ENCODE results near the gene LRRK1.

LRRK1 gene

GRCh38 chr15:101012326-101013200, 93.4 kb downstream of the LRRK1 start:
- DNase-seq, result no peak

- no peak for DNase-seq
Observed at GRCh38 chr15:101013201-101013550, 94.0 kb downstream of the LRRK1 start.

DNA sequence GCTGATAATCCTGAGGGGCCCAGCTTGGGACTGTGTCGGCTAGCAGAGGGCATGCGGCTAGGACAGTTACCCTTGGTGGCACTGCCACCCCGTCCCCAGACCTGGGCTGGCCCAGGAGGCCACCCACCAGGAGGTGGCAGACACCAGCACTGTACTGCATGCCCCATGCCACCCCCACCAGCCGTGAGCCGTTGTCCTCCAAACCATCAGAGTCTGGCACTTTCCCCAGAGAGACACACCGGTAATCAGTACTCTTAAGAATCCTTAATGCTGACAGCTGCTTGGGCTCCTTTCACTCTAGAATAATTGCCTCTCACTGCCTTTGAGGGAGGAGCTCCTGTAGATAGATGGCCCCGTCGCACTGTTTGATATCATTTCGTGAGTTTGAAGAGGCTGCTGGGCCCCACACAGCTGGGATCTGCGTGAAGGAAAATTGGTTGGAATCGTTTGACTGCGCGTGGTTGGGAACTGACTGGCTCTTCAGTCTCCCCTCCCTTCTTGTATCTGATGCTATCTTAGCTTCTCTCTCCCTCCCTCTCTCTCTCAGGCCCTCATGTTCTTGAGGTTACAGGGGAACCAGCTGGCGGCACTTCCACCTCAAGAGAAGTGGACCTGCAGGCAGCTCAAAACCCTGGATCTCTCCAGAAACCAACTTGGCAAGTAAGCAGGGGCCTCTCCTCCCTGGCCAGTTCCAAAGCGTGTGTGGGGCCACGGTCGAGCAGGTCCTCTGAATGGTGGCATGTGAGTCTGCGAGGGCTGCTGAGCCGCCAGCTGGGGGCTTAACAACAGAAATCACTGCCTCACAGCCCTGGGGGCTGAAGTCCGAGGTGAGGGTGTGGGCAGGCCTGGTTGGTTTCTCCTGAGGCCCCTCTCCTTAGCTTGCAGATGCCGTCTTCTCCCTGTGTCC, 94.9 kb downstream of the LRRK1 start:
- DNase-seq, result no peak

GRCh38 chr15:101014921-101015841, 96.0 kb downstream of the LRRK1 start:
- no peak for DNase-seq

DNA sequence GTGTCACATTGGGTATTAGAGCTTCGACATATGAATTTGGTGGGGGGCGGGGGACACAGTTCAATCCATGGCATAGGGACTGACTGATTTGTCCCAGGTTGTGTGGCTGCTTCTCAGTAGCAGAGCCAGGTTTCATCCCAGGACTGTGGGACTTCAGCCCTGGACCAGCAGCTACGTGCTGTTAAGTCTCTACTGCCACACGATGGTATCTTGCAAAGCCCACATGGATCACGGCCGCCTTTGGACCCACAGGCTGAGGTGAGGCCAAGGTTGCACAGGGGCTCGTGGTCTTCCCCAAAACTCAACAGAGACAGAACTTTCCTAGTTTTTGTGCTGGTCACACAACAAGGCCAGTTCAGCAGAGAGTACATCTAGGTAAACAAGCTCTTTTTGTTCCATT, 97.4 kb downstream of the LRRK1 start:
- no peak for DNase-seq

GRCh38 chr15:101017093-101017754, 98.1 kb downstream of the LRRK1 start:
- no peak for DNase-seq

DNA sequence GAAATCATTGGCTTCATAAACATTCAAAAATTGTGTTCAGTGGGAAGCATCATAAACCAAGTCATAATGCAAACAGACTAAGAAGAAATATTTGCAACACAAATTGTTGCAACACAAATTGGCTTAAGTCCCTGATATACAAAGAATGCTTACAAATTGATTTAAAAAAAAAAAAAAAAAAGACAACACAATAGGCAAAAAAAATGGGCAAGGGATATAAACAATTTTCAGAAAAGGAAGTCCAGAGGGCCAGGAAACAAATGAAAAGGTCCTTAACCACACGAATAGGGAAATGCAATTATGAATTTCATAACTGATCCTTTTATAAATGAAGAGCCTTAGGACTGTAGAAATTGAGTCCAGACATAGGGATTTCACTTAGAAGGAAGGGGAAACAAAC, 98.9 kb downstream of the LRRK1 start:
- DNase-seq, result no peak

DNA sequence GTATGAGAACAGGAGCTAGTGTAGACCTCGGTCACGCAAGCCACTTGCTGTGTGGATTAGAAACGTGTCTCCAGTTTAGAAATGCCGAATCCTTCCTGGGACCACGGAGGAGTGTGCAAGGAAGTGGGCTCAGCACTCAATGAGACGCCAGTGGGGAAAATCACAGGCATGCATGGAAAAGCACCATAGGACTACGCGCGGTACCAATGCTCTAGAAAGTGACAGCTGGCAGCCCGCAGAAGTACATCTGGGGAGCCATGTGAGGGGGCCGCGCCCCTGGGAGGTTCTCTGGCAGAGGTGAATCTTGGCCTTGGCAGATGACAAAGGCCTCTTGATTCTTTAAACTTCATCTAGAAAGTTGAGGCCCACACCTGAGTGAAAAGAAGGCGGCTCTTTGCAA, 99.3 kb downstream of the LRRK1 start:
- DNase-seq, result no peak

- no peak for DNase-seq
Observed at GRCh38 chr15:101019366-101019896, 100.3 kb downstream of the LRRK1 start.

DNA sequence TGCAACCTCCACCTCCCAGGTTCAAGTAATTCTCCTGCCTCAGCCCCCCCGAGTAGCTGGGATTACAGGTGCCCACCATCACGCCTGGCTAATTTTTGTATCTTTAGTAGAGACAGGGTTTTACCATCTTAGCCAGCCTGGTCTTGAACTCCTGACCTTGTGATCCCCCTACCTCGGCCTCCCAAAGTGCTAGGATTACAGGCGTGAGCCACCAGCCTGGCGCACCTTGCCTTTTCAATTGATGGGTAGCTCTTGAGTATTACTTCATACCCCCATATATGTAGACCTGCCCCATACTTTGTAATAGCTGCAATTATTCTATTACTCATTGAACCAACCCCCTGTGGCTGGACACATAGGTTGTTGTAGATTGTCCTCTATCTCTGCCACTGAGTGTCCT, 101.3 kb downstream of the LRRK1 start:
- DNase-seq, result no peak

DNA sequence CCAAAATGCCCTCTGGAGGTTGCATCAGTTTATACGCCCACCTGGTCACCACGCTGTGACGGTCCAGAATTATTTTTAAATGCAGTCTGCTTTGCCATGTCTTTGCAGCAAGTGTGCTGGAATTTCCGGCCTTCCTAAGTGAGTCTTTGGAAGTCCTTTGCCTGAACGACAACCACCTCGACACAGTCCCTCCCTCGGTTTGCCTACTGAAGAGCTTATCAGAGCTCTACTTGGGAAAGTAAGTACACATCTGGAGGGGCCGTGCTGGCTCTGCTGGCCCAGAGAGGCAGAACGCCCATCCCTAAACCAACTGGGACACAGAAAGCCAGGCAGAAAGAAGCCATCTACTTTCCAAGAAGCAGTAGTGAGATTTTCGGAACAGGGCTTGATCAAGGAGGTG, 101.8 kb downstream of the LRRK1 start:
- no peak for DNase-seq

DNA sequence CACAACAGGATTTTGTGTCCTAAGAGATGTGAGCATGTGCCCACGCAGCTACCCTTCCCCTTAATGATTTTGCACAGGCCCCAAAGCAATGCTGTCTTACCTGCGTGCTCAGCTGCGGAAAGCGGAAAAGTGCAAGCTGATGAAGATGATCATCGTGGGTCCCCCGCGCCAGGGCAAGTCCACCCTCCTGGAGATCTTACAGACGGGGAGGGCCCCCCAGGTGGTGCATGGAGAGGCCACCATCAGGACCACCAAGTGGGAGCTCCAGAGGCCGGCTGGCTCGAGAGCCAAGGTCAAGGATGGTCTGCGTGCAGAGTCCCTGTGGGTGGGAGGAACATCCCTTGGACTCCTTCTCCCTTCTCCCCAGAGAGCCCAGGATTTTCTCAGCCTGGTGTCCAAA, 103.1 kb downstream of the LRRK1 start:
- no peak for DNase-seq

GRCh38 chr15:101022876-101023275, 103.7 kb downstream of the LRRK1 start:
- DNase-seq, result no peak

DNA sequence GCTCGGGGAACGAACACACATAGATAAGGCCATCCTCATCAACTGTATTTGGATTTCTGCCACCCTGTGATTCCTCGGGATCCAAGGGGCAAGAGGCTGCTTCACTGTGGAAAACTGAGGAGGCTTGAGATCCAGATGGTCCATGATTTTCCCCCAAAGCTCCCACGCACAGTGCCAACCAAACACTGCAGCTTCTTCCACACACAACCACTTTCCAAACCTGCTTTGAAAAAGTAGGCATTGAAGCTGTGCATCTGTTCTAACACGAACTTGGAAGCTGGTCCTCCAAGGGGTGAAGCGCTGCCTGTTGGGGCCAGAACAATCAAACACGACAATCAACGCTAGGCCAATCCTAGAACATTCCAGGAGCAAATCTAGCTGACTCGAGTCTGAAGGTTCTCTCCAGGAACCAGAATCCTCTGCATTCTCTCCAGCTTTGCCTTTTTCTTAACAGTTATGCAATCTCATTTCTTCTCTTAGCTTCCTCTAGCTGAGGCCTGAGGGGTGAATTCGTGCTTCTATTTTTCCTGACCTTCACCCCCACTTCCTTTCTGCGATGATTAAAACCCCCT, 104.4 kb downstream of the LRRK1 start:
- DNase-seq, result no peak

GRCh38 chr15:101024073-101024695, 105.0 kb downstream of the LRRK1 start:
- DNase-seq, result no peak

DNA sequence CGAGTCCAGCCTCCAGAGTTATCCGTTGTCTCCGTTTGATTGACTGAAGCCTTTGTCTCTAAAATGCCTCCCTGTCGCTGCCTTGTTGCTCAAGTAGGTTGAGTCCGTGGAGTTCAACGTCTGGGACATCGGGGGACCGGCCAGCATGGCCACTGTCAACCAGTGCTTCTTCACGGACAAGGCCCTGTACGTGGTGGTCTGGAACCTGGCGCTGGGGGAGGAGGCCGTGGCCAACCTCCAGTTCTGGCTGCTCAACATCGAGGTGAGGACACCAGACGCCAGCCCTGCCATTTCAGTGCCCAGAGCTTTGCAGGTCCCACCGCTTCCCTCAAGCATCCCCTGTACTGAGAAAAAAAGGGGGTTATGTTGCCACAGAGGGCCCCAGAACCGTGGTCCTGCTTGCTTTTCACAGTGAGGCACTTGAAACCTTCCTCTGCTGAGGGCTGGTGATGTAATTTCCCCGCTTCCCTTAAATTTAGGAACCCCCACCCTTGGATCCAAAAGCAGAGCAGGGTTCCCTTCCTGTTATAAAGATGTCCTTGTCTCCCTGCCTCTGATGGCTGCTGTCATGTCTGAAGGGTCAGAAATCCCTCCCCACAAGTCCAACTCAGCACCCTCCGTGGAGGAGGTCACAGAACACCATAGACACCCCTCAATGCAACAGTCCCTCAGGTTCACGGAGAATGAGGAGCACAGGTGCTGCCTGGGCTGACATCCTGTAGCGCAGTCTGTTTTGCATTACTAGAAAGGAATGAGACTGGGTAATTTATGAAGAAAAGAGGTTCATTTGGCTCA, 105.7 kb downstream of the LRRK1 start:
- no peak for DNase-seq

GRCh38 chr15:101025501-101025885, 106.3 kb downstream of the LRRK1 start:
- no peak for DNase-seq

- DNase-seq, result no peak
Observed at GRCh38 chr15:101025896-101026631, 106.9 kb downstream of the LRRK1 start.

GRCh38 chr15:101026656-101027272, 107.6 kb downstream of the LRRK1 start:
- DNase-seq, result no peak

Measured in GOT3 (cell line).